Endothelial cell of umbilical vein (primary cell): Measurements from ENCODE around the gene PLXNA4. TPM values are rescaled to one million over a fixed set of nuclear protein-coding genes. Genes with fewer than 3 reads are reported as not detected.

Experiments used
- BruUV-seq: library from RNA; stranded (reverse); fragments of 400-500 nt; replicated peaks from 2 replicates; lab custom pipeline; 2021; lab: Mats Ljungman, UMichigan
- CTCF ChIA-PET: fragments of 300-600, 350-600 bp; sonication (Branson Sonifier 250); formaldehyde crosslinking; loops from one replicate; lab custom pipeline; 2021; ENCODE audit warnings: antibody characterized with exemption, inconsistent platforms; lab: Charles Lee
- POLR2A ChIA-PET: fragments of 300-600, 350-600 bp; sonication (Branson Sonifier 250); formaldehyde crosslinking; loops from one replicate; lab custom pipeline; 2021; ENCODE audit warnings: antibody characterized with exemption, inconsistent platforms; lab: Charles Lee
- DNase-seq: peaks from one replicate; pipeline ENCODE4 v3.0.0-alpha.2; 2011; ENCODE audit warnings: low read depth, low spot score
- FAIRE-seq: peaks from 2 replicates; lab custom pipeline; 2011; peaks lifted over from hg19 to GRCh38; lab: Jason Lieb, UNC
- H2AFZ ChIP-seq: 2 replicates; pipeline ENCODE4 v1.6.0; 2012; ENCODE audit warnings: low read depth, low read length, control low read depth, inconsistent platforms
- H3K27ac ChIP-seq: 2 replicates; pipeline ENCODE4 v1.5.1; 2011; ENCODE audit warnings: low read depth, mild to moderate bottlenecking, control low read depth, low read length, moderate library complexity; ENCODE audit not compliant: insufficient read depth
- H3K27me3 ChIP-seq, 2 experiments: 2 replicates each; pipeline versions ENCODE4 v1.6.0 to v1.6.1; 2011; ENCODE audit warnings: low read length in 2 of 2, mixed read lengths in 1 of 2; ENCODE audit not compliant: control insufficient read depth in 2 of 2, insufficient read depth in 2 of 2
- H3K36me3 ChIP-seq, 2 experiments: 2 replicates in 1 of 2; 3 replicates in 1 of 2; pipeline ENCODE4 v1.5.1; 2011; ENCODE audit warnings: low read length in 2 of 2, mild to moderate bottlenecking in 1 of 2, moderate library complexity in 1 of 2; ENCODE audit not compliant: control insufficient read depth in 2 of 2, insufficient read depth in 2 of 2; ENCODE audit errors: extremely low read depth in 1 of 2
- H3K4me1 ChIP-seq: 3 replicates; pipeline ENCODE4 v1.5.1; 2011; ENCODE audit warnings: mild to moderate bottlenecking, low read length; ENCODE audit not compliant: control insufficient read depth, insufficient read depth; ENCODE audit errors: extremely low read depth
- H3K4me2 ChIP-seq: 2 replicates; pipeline ENCODE4 v1.6.1; 2011; ENCODE audit warnings: low read length, control low read depth, mixed read lengths; ENCODE audit not compliant: insufficient read depth
- H3K4me3 ChIP-seq, 3 experiments: fragments of 200-600 bp in 1 of 3; sonication (generic), shearing (Covaris generic) in 1 of 3; replicated peaks in 1 of 3; 2 replicates each; pipeline ENCODE4 v1.5.1; 2011 to 2016; ENCODE audit warnings: control low read depth in 3 of 3, low read length in 3 of 3, mild to moderate bottlenecking in 2 of 3, inconsistent platforms in 1 of 3, low read depth in 1 of 3, moderate library complexity in 1 of 3; ENCODE audit not compliant: insufficient read depth in 1 of 3
- H3K79me2 ChIP-seq: 2 replicates; pipeline ENCODE4 v1.6.0; 2012; ENCODE audit warnings: low read length, inconsistent platforms; ENCODE audit not compliant: control insufficient read depth, insufficient read depth
- H3K9ac ChIP-seq: replicated peaks from 2 replicates; pipeline ENCODE3; 2011; ENCODE audit warnings: low read length, control low read depth; ENCODE audit not compliant: insufficient read depth; ENCODE audit errors: extremely low read depth
- H3K9me1 ChIP-seq: replicated peaks from 3 replicates; pipeline ENCODE4 v1.6.0; 2011; ENCODE audit warnings: mild to moderate bottlenecking, low read length; ENCODE audit not compliant: control insufficient read depth, insufficient read depth; ENCODE audit errors: extremely low read depth
- H3K9me3 ChIP-seq: replicated peaks from 2 replicates; pipeline ENCODE4 v1.5.1; 2012; ENCODE audit warnings: low read length, inconsistent platforms; ENCODE audit not compliant: control insufficient read depth, insufficient read depth
- H4K20me1 ChIP-seq: replicated peaks from 2 replicates; pipeline ENCODE3; 2011; ENCODE audit warnings: mild to moderate bottlenecking, low read length; ENCODE audit not compliant: control insufficient read depth, insufficient read depth; ENCODE audit errors: extremely low read depth
- CTCF ChIP-seq, 2 donors: IDR thresholded peaks; 1 replicate in 1 of 2; 2 replicates in 1 of 2; pipeline ENCODE4 v1.5.1; 2011; ENCODE audit warnings: low read length in 2 of 2, mild to moderate bottlenecking in 2 of 2, moderate library complexity in 2 of 2, control low read depth in 1 of 2, inconsistent platforms in 1 of 2, low read depth in 1 of 2; ENCODE audit not compliant: insufficient read depth in 1 of 2; ENCODE audit errors: extremely low read depth in 1 of 2
- EZH2 ChIP-seq: IDR thresholded peaks from 2 replicates; pipeline ENCODE4 v1.6.1; 2012; ENCODE audit warnings: borderline replicate concordance, low read depth, mild to moderate bottlenecking, moderate library complexity, low read length, inconsistent platforms; ENCODE audit not compliant: severe bottlenecking
- FOS ChIP-seq: IDR thresholded peaks from 2 replicates; pipeline ENCODE4 v1.6.1; 2011; ENCODE audit warnings: mild to moderate bottlenecking, low read length, moderate library complexity, borderline replicate concordance; ENCODE audit not compliant: insufficient read depth
- GATA2 ChIP-seq: IDR thresholded peaks from 2 replicates; pipeline ENCODE4 v1.7.0; 2011; ENCODE audit warnings: low read depth, mild to moderate bottlenecking, moderate library complexity, mixed read lengths, low read length; ENCODE audit not compliant: insufficient read length, insufficient read depth
- JUN ChIP-seq: IDR thresholded peaks from 2 replicates; pipeline ENCODE4 v1.6.1; 2011; ENCODE audit warnings: borderline replicate concordance, low read depth; ENCODE audit not compliant: insufficient read length, insufficient read depth
- MYC ChIP-seq: IDR thresholded peaks from one replicate; pipeline ENCODE4 v1.6.1; 2011; ENCODE audit warnings: mild to moderate bottlenecking, low read depth, low read length
- POLR2A ChIP-seq: IDR thresholded peaks from 2 replicates; pipeline ENCODE4 v1.6.1; 2012; ENCODE audit warnings: low read depth, mild to moderate bottlenecking, control low read depth, low read length
- POLR2AphosphoS5 ChIP-seq: IDR thresholded peaks from 2 replicates; pipeline ENCODE4 v1.6.1; 2012; ENCODE audit warnings: low read depth, mild to moderate bottlenecking, control low read depth, low read length, moderate library complexity; ENCODE audit not compliant: insufficient read depth
- dilution Hi-C: fragments of 300-500 bp; cut with MboI; formaldehyde crosslinking; loops from one replicate; pipeline ENCODE4 v1.15.0; 2019; ENCODE audit warnings: low sequenced_read_pairs; ENCODE audit not compliant: extremely low pct_ligation_motif_present
- intact Hi-C: fragments of 100-400 bp; cut with micrococcal nuclease; formaldehyde crosslinking; loops from one replicate; pipeline ENCODE4 v1.10.0; 2022
- polyA plus RNA-seq, 4 experiments: library from polyadenylated mRNA; depleted of rRNA in 3 of 4; stranded (reverse) in 3 of 4; unstranded in 1 of 4; fragments of >200 nt; gene quantifications; 2 replicates each; pipeline versions ENCODE4 v1.2.1 to v1.2.3, GENCODE V29; 2011 to 2012; ENCODE audit warnings: missing spikeins in 1 of 4
- total RNA-seq: library from RNA; stranded (reverse); gene quantifications from 2 replicates; pipeline ENCODE4 v1.2.3, GENCODE V29; 2021
- TF ChIP-seq, protein P1 (sequence below): IDR thresholded peaks from 2 replicates; pipeline ENCODE4 v1.6.1; 2011; ENCODE audit not compliant: insufficient read depth, insufficient read length

The PLXNA4 gene
- total and polyA plus RNA-seq, 2 donors (not counting 3 experiments of a cell fraction or from before 2014, with no cell fraction given): 12.1 to 20.4 TPM

GRCh38 chr7:132205509-132205908 is 370.8 kb downstream of the PLXNA4 start:
- H3K27me3 ChIP-seq: no peaks in the 10 kb centered on the region
- no peaks in the 10 kb centered on the region for H3K9me1 ChIP-seq
- H3K36me3 ChIP-seq: peaks cover 0 to 11% of the 10 kb centered on the region in 2 experiments
- H2AFZ ChIP-seq: no peak overlapping the region
- BruUV-seq: no TSS peak
- no peak for DNase-seq
- H3K27ac ChIP-seq: no peak overlapping the region
- H4K20me1 ChIP-seq: no peaks in the 10 kb centered on the region
- intact Hi-C loops (no loop called here), dilution Hi-C loops (no loop called here)
- H3K9me3 ChIP-seq: no peaks in the 10 kb centered on the region
- CTCF ChIA-PET: no interaction called here
- no peak overlapping the region for H3K4me3 ChIP-seq
- FAIRE-seq: no peak
- no peaks in the 10 kb centered on the region for H3K79me2 ChIP-seq
- no peak overlapping the region for H3K9ac ChIP-seq
- TF ChIP-seq, protein P1, sequence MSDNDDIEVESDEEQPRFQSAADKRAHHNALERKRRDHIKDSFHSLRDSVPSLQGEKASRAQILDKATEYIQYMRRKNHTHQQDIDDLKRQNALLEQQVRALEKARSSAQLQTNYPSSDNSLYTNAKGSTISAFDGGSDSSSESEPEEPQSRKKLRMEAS: no peak
- TF ChIP-seq CTCF (IDR thresholded peaks at IDR 0.05; ENCODE audit: extremely low read depth in 1 of 2, insufficient read depth in 1 of 2, low read depth in 1 of 2, low read length in 2 of 2): no peak
- no peak overlapping the region for H3K4me2 ChIP-seq
- POLR2A ChIA-PET: no interaction called here
- no peaks in the 10 kb centered on the region for H3K4me1 ChIP-seq

GRCh38 chr7:132203021-132203420 is 373.2 kb downstream of the PLXNA4 start:
- H3K9me1 ChIP-seq: no peaks in the 10 kb centered on the region
- no peak for DNase-seq
- H3K79me2 ChIP-seq: no peaks in the 10 kb centered on the region
- no peak for FAIRE-seq
- no peak overlapping the region for H3K9ac ChIP-seq
- H3K27me3 ChIP-seq: no peaks in the 10 kb centered on the region
- H2AFZ ChIP-seq: no peak overlapping the region
- no peaks in the 10 kb centered on the region for H4K20me1 ChIP-seq
- CTCF ChIA-PET: interaction anchor here (1.3 kb wide), 1 partner anchor 378 kb away, joined by 4 read pairs; no protein-coding TSS in a partner anchor
- no peak overlapping the region for H3K4me3 ChIP-seq
- intact Hi-C loops: no loop called here
- POLR2A ChIA-PET: no interaction called here
- TF ChIP-seq FOS (no peak), GATA2 (no peak), JUN (no peak), POLR2A (no peak), MYC (no peak), CTCF (IDR thresholded peaks at IDR 0.05; ENCODE audit: extremely low read depth in 1 of 2, insufficient read depth in 1 of 2, low read depth in 1 of 2, low read length in 2 of 2) (no peak), EZH2 (no peak), POLR2AphosphoS5 (no peak)
- TF ChIP-seq, protein P1: no peak
- H3K9me3 ChIP-seq: no peaks in the 10 kb centered on the region
- H3K4me1 ChIP-seq: no peaks in the 10 kb centered on the region
- dilution Hi-C loops: no loop called here
- H3K36me3 ChIP-seq: peaks cover 0 to 9% of the 10 kb centered on the region in 2 experiments
- no peak overlapping the region for H3K27ac ChIP-seq
- no peak overlapping the region for H3K4me2 ChIP-seq
- no TSS peak for BruUV-seq
